ENCODE measurements around the gene USP31.

GRCh38 chr16:23059433-23059832 lies 89.8 kb downstream of the USP31 start:
- TF ChIP-seq GATA2 (IDR thresholded peaks at IDR 0.05; ENCODE audit: low read depth, low read length) (no peak), GATA3 (IDR thresholded peaks at IDR 0.05; ENCODE audit: low read depth, low read length) (no peak)

Data from SH-SY5Y (cell line).